HepG2 (cell line): Measurements from ENCODE around the gene SERTAD1. TPM values are rescaled to one million over a fixed set of nuclear protein-coding genes. Genes with fewer than 3 reads are reported as not detected.

ENCODE experiments used
- BATF2 ChIP-seq: sonication (generic); formaldehyde crosslinking; IDR thresholded peaks from 2 replicates; pipeline ENCODE4 v1.8.0; 2022; ENCODE audit warnings: mild to moderate bottlenecking, missing genetic modification reagents, moderate library complexity
- HNRNPK ChIP-seq: fragments of 200-400 bp; formaldehyde crosslinking; IDR thresholded peaks from 2 replicates; pipeline ENCODE4 v1.6.1; 2018; ENCODE audit warnings: low read length, low read depth, moderate library complexity, mild to moderate bottlenecking; ENCODE audit not compliant: poor library complexity, severe bottlenecking
- MIER2 ChIP-seq: IDR thresholded peaks from 2 replicates; pipeline ENCODE4 v1.6.1; 2016; ENCODE audit warnings: missing biosample characterization, missing genetic modification reagents
- MTA1 ChIP-seq: sonication (generic); formaldehyde crosslinking; IDR thresholded peaks from 2 replicates; pipeline ENCODE4 v1.4.0; 2020; ENCODE audit warnings: missing genetic modification reagents, mild to moderate bottlenecking, borderline replicate concordance
- MXD1 ChIP-seq: sonication (generic); formaldehyde crosslinking; IDR thresholded peaks from 2 replicates; pipeline ENCODE4 v1.4.0; 2020; ENCODE audit warnings: mild to moderate bottlenecking, missing genetic modification reagents
- NR2C2 ChIP-seq: sonication (generic); formaldehyde crosslinking; IDR thresholded peaks from 2 replicates; pipeline ENCODE4 v1.4.0; 2020; ENCODE audit warnings: missing genetic modification reagents, mild to moderate bottlenecking, moderate library complexity, borderline replicate concordance
- PAXIP1 ChIP-seq: sonication (generic); formaldehyde crosslinking; conservative IDR thresholded peaks from 2 replicates; pipeline ENCODE4 v1.4.0; 2020; ENCODE audit warnings: mild to moderate bottlenecking, missing genetic modification reagents, moderate library complexity
- RFX3 ChIP-seq: IDR thresholded peaks from 2 replicates; pipeline ENCODE4 v1.6.1; 2016; ENCODE audit warnings: missing biosample characterization, missing genetic modification reagents
- SNAI1 ChIP-seq: sonication (generic); formaldehyde crosslinking; IDR thresholded peaks from 2 replicates; pipeline ENCODE4 v1.5.0; 2020; ENCODE audit warnings: mild to moderate bottlenecking, missing genetic modification reagents, borderline replicate concordance
- ZHX2 ChIP-seq, 2 experiments: sonication (generic) in 1 of 2; formaldehyde crosslinking in 1 of 2; IDR thresholded peaks; 2 replicates each; pipeline versions ENCODE4 v1.6.1 to v1.9.0; 2014 to 2022; ENCODE audit warnings: antibody characterized with exemption in 1 of 2, borderline replicate concordance in 1 of 2, inconsistent platforms in 1 of 2, low read depth in 1 of 2, missing genetic modification reagents in 1 of 2
- ZMAT3 ChIP-seq: sonication (generic); formaldehyde crosslinking; conservative IDR thresholded peaks from 2 replicates; pipeline ENCODE4 v1.7.0; 2021; ENCODE audit warnings: missing genetic modification reagents
- ZNF253 ChIP-seq: sonication (generic); formaldehyde crosslinking; IDR thresholded peaks from 2 replicates; pipeline ENCODE4 v1.8.0; 2022; ENCODE audit warnings: mild to moderate bottlenecking, missing genetic modification reagents, borderline replicate concordance
- polyA plus RNA-seq, 8 experiments: library from polyadenylated mRNA; depleted of rRNA in 3 of 8; stranded (reverse) in 7 of 8; unstranded in 1 of 8; fragments of >200 nt; fragmentation: Illumina TruSeq in 4 of 8; extraction: Trizol in 4 of 8; gene quantifications; 2 replicates each; pipeline versions ENCODE4 v1.2.1 to v1.2.3, GENCODE V29; 2011 to 2016; ENCODE audit warnings: low read depth in 4 of 8, missing spikeins in 1 of 8, mixed read lengths in 1 of 8; ENCODE audit not compliant: insufficient read depth in 1 of 8
- total RNA-seq, 5 experiments: library from RNA; depleted of rRNA; stranded (reverse); fragments of >200 nt; fragmentation: Illumina TruSeq; extraction: Trizol; gene quantifications; 2 replicates each; pipeline ENCODE4 v1.2.3, GENCODE V29; 2016; ENCODE audit warnings: low read depth in 1 of 5
- TF ChIP-seq, protein P1 (sequence below): sonication (generic); formaldehyde crosslinking; IDR thresholded peaks from 2 replicates; pipeline ENCODE4 v1.5.1; 2020; ENCODE audit warnings: missing genetic modification reagents, mild to moderate bottlenecking, borderline replicate concordance

The SERTAD1 gene
- total and polyA plus RNA-seq, 2 of the 13 experiments (the other 11 are each of a cell fraction or from before 2014, with no cell fraction given) = 4.3 to 4.5 TPM

DNA sequence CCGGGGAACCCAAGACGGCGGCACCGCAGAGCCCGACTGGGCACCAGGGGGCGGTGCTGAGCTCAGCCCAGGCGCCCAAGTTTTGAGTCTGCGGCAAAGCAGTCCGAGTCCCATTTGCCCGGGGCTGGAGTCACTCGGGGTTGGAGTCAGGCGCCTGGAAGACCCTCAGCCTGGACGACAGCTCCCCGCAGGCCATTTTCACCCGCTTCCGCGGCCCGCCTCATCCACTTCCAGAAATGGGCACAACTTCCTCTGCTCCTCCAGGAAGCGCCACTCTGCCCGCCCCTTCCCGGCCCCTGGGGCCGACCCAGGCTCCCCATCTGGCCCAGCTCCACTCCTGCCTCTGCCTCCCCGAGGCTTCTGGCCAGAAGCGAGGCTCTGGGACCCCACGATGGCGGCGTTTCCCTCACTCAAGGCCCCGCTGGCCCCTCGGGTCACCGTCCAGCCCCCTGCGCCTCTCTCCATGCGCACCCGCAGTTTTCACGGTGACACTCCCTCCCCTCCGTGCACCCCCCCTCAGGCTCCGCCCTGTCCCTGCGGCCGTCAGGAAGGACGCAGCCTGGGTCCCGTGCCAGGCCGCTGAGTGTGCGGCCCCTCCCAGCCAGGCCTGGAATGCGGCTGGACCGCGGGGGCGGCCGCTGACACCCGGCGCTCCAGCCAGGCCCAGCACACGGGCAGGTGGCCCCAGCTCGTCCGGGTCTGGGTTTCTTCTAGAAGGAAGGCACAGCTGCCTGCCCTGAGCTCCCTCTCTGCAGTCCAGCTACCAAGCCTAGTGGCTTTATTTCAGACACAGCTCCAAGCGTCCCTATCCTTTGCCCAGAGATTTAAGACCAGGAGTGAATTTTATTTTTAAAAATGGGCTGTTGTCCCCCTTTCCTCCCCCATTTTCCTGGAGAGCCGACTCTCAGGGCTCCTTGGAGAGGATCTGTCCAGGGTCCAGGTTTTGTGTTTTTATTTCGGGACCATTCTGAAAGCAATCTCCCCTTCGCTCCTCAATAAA lies 4.7 kb downstream of the SERTAD1 start (continued):
- TF ChIP-seq ZHX2 (IDR thresholded peaks at IDR 0.05; ENCODE audit: low read depth) (no peak), ZHX2 (CRISPR knock-in tag; IDR thresholded peaks at IDR 0.05; ENCODE audit: borderline replicate concordance) (0 out of 2 replicates have a peak, but pooled peaks have one; percentile 37), HNRNPK (peak; percentile 89), ZNF253 (0 out of 2 replicates have a peak, but pooled peaks have one; percentile 32), MTA1 (CRISPR knock-in tag) (peak; percentile 65; the same call in 1 of the 2 replicates), NR2C2 (CRISPR knock-in tag) (no peak), ZMAT3 (CRISPR knock-in tag) (0 out of 2 replicates have a peak, but pooled peaks have one; percentile 18), MXD1 (CRISPR knock-in tag) (peak; percentile 89), RFX3 (CRISPR knock-in tag) (no peak), PAXIP1 (CRISPR knock-in tag) (peak; percentile 69), SNAI1 (peak; percentile 91), BATF2 (no peak), MIER2 (CRISPR knock-in tag) (peak; percentile 33; the same call in 1 of the 2 replicates)
- TF ChIP-seq, protein P1, sequence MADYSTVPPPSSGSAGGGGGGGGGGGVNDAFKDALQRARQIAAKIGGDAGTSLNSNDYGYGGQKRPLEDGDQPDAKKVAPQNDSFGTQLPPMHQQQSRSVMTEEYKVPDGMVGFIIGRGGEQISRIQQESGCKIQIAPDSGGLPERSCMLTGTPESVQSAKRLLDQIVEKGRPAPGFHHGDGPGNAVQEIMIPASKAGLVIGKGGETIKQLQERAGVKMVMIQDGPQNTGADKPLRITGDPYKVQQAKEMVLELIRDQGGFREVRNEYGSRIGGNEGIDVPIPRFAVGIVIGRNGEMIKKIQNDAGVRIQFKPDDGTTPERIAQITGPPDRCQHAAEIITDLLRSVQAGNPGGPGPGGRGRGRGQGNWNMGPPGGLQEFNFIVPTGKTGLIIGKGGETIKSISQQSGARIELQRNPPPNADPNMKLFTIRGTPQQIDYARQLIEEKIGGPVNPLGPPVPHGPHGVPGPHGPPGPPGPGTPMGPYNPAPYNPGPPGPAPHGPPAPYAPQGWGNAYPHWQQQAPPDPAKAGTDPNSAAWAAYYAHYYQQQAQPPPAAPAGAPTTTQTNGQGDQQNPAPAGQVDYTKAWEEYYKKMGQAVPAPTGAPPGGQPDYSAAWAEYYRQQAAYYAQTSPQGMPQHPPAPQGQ (CRISPR knock-in tag) = no peak
